Ovary (tissue), 9 donors: ENCODE data around the gene DRC7. TPM values are rescaled to one million over a fixed set of nuclear protein-coding genes. Genes with fewer than 3 reads are reported as not detected.

Experiments
- DNase-seq, 5 donors: peaks; one replicate each; pipeline ENCODE4 v3.0.0-alpha.2; 2019 to 2020
- H3K27ac ChIP-seq, 2 donors: fragments of 200-600 bp; one replicate each; pipeline versions ENCODE4 v1.5.1 to v1.8.0; 2019 to 2022
- H3K27me3 ChIP-seq: fragments of 200-600 bp; one replicate; pipeline ENCODE4 v1.8.0; 2022
- H3K36me3 ChIP-seq: fragments of 200-600 bp; sonication (generic); one replicate; pipeline ENCODE4 v1.5.1; 2019
- H3K4me1 ChIP-seq: one replicate; pipeline ENCODE4 v1.8.1; 2013; ENCODE audit warnings: mild to moderate bottlenecking, moderate library complexity; ENCODE audit not compliant: insufficient read depth
- H3K4me3 ChIP-seq: fragments of 200-600 bp; sonication (generic); one replicate; pipeline ENCODE4 v1.5.1; 2017
- H3K9me3 ChIP-seq, 2 donors: fragments of 200-600 bp in 1 of 2; sonication (generic) in 1 of 2; one replicate each; pipeline versions ENCODE4 v1.5.1 to v1.8.1; 2013 to 2019; ENCODE audit warnings: mild to moderate bottlenecking in 1 of 2, moderate library complexity in 1 of 2
- EP300 ChIP-seq: sonication (generic); formaldehyde crosslinking; IDR thresholded peaks from one replicate; pipeline ENCODE4 v1.6.1; 2017; ENCODE audit warnings: antibody characterized with exemption
- POLR2A ChIP-seq: fragments of 450-650 bp; IDR thresholded peaks from one replicate; pipeline ENCODE4 v1.6.1; 2017; ENCODE audit warnings: antibody characterized with exemption, mild to moderate bottlenecking, moderate library complexity
- WGBS, 3 donors: extraction: QIAGEN DNeasy Blood & Tissue Kit in 1 of 3; methylation state at CpG; one replicate each; pipeline versions ENCODE4 v1.1.5 to v1.1.7; 2013 to 2017; 5-methylcytosine and 5-hydroxymethylcytosine counted together
- intact Hi-C, 4 donors: fragments of 100-400 bp; cut with DNase I; formaldehyde crosslinking; loops; one replicate each; pipeline versions ENCODE4 v1.11.0 to v1.15.1; 2022 to 2023
- polyA plus RNA-seq, 2 donors: library from polyadenylated mRNA; stranded (reverse); fragments of 200-250 nt in 1 of 2; fragments of 350-450 nt in 1 of 2; fragmentation: Illumina TruSeq in 1 of 2; extraction: RNeasy Lipid Tissue Mini Kit (QIAGEN cat#74804) in 1 of 2; gene quantifications; one replicate each; pipeline ENCODE4 v1.2.3, GENCODE V29; 2013 to 2014
- total RNA-seq, 7 donors: library from RNA; depleted of rRNA in 2 of 7; stranded (reverse); fragments of >200 nt in 2 of 7; fragmentation: NEBNext Ultra II Directional in 3 of 7; extraction: Animal tissue kit (Norgen Biotek cat#: 25700) in 3 of 7; gene quantifications; one replicate each; pipeline versions ENCODE4 v1.1.0 to v1.2.4, GENCODE V29; 2016 to 2023
- TF ChIP-seq, protein P1 (sequence below), 3 donors: fragments of 450-650 bp in 2 of 3; fragments of 200-600 bp in 1 of 3; IDR thresholded peaks; one replicate each; pipeline versions ENCODE4 v1.5.1 to v1.8.0; 2016 to 2022; ENCODE audit warnings: antibody characterized with exemption in 3 of 3, mild to moderate bottlenecking in 1 of 3
- donor health status: DM: no; HTN: no; CAD: no; lungs with moderate emphysema.
- donor health status: DM: no; HTN: no; CAD: no.
- donor health status: Bipolar disorder and iron deficiency.
- donor health status: DM: yes; HTN: yes; CAD: no.
- donor health status: DM: no; HTN: no; CAD: no.
- donor health status: DM: yes; HTN: yes; CAD: no.

The DRC7 gene
- total and polyA plus RNA-seq, 9 donors: 0.07 to 12.5 (median 0.67) TPM; not detected in 3

DNA sequence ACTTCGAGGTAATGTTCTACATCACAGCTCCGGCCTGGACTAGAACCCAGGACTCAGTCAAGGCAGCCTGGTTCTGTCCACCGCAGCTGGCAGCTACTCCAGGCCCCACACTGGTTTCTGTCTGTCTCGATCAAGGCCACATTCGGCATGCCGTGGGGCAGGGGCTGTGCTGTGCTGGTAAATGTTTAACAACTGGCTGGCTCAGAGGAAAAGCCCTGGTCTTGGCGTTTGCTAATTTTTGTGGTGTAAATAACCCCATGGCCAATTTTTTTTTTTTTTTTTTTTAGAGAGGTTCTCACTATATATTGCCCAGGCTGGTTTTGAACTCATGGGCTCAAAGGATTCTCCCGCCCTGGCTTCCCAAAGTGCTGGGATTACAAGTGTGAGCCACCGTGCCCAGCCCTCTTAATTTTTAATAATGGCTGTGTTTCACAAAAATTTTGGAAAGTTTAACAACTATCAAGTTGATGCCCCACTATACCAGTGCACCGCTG is 328 bp upstream of the DRC7 start:
- TF ChIP-seq, protein P1, sequence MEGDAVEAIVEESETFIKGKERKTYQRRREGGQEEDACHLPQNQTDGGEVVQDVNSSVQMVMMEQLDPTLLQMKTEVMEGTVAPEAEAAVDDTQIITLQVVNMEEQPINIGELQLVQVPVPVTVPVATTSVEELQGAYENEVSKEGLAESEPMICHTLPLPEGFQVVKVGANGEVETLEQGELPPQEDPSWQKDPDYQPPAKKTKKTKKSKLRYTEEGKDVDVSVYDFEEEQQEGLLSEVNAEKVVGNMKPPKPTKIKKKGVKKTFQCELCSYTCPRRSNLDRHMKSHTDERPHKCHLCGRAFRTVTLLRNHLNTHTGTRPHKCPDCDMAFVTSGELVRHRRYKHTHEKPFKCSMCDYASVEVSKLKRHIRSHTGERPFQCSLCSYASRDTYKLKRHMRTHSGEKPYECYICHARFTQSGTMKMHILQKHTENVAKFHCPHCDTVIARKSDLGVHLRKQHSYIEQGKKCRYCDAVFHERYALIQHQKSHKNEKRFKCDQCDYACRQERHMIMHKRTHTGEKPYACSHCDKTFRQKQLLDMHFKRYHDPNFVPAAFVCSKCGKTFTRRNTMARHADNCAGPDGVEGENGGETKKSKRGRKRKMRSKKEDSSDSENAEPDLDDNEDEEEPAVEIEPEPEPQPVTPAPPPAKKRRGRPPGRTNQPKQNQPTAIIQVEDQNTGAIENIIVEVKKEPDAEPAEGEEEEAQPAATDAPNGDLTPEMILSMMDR (IDR thresholded peaks at IDR 0.05): no peak
- TF ChIP-seq POLR2A (no peak), EP300 (no peak)
- Histone ChIP-seq H3K4me3 (no peak overlapping the region), H3K27me3 (no peaks in the 10 kb centered on the region), H3K9me3 (no peaks in the 10 kb centered on the region), H3K27ac (no peak overlapping the region), H3K36me3 (no peaks in the 10 kb centered on the region), H3K4me1 (peaks cover 1% of the 10 kb centered on the region)
- intact Hi-C loops: no loop called here
- peak in 1 of 5 donors; percentile 10 for DNase-seq
- WGBS, 3 donors: 52 to 65% (median 60%) methylated on average over 10 of the region's 10 CpGs

DNA sequence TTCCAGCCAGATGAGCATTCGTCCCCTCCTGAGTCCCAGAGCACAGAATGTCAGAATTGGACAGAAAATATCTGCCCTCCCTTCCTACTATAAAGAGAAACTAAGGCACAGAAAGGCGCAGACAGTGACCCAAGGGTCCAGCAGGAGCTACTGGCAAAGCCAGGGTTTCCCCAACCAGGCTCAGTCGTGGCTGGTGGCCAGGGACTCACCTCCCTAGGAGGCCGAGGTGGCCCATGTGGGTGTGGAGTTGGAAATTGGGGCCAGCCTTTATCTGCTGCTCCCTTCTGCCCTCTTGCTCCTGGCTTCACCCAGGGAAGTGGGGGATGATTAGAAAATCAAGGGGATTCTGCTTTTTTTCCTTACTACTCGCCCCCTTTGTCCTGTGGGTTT is 1.1 kb downstream of the DRC7 start:
- intact Hi-C loops: no loop called here
- WGBS, 3 donors: 77 to 79% (median 77%) methylated on average over 5 of the region's 5 CpGs
- Histone ChIP-seq H3K9me3 (no peaks in the 10 kb centered on the region), H3K27ac (no peak overlapping the region), H3K4me1 (peaks cover 1% of the 10 kb centered on the region), H3K36me3 (no peaks in the 10 kb centered on the region), H3K27me3 (no peaks in the 10 kb centered on the region), H3K4me3 (no peak overlapping the region)
- TF ChIP-seq, protein P1 (IDR thresholded peaks at IDR 0.05): no peak
- TF ChIP-seq POLR2A: no peak
- TF ChIP-seq EP300: no peak
- no peak for DNase-seq

- 86 to 91% (median 86%) methylated on average over 7 of the region's 7 CpGs for WGBS, 3 donors
These were observed 1.6 kb downstream of the DRC7 start for GRCh38 chr16:57696240-57696639.

GRCh38 chr16:57697896-57698537 is 3.4 kb downstream of the DRC7 start:
- TF ChIP-seq, protein P1 (IDR thresholded peaks at IDR 0.05): no peak
- TF ChIP-seq POLR2A: no peak
- TF ChIP-seq EP300: no peak
- DNase-seq: no peak
- Histone ChIP-seq H3K4me1 (peaks cover 1% of the 10 kb centered on the region), H3K27me3 (no peaks in the 10 kb centered on the region), H3K9me3 (no peaks in the 10 kb centered on the region), H3K4me3 (no peak overlapping the region), H3K36me3 (no peaks in the 10 kb centered on the region), H3K27ac (no peak overlapping the region)
- WGBS, 3 donors: 84 to 87% (median 86%) methylated on average over 17 of the region's 17 CpGs
- intact Hi-C loops: no loop called here

More at GRCh38 chr16:57696240-57696639, 1.6 kb downstream of the DRC7 start:
- H3K4me3 ChIP-seq: no peak overlapping the region
- H3K4me1 ChIP-seq: peaks cover 1% of the 10 kb centered on the region
- intact Hi-C loops: no loop called here
- no peaks in the 10 kb centered on the region for H3K9me3 ChIP-seq
- H3K36me3 ChIP-seq: no peaks in the 10 kb centered on the region
- DNase-seq: no peak
- H3K27ac ChIP-seq: no peak overlapping the region
- TF ChIP-seq EP300: no peak
- TF ChIP-seq, protein P1 (IDR thresholded peaks at IDR 0.05): no peak
- no peak for TF ChIP-seq POLR2A
- H3K27me3 ChIP-seq: no peaks in the 10 kb centered on the region
